ENCODE measurements around the gene ZNF837. TPM values are rescaled to one million over a fixed set of nuclear protein-coding genes. Genes with fewer than 3 reads are reported as not detected.
A peak's percentile ranks its signal among the peaks of the same experiment; 100 is the strongest.

The ZNF837 gene
- total and polyA plus RNA-seq, 2 of the 13 experiments (the other 11 are each of a cell fraction or from before 2014, with no cell fraction given) = 0.29 to 1.3 TPM

- TF ChIP-seq ZFP90 (CRISPR knock-in tag; IDR thresholded peaks at IDR 0.05; ENCODE audit: borderline replicate concordance) = no peak; the same call in 1 of the 2 replicates
- TF ChIP-seq ATM (IDR thresholded peaks at IDR 0.05; ENCODE audit: borderline replicate concordance) = no peak
- peak; percentile 53; the same call in 1 of the 2 replicates for TF ChIP-seq ZNF749 (CRISPR knock-in tag; IDR thresholded peaks at IDR 0.05; ENCODE audit: borderline replicate concordance)
- TF ChIP-seq SSRP1 (CRISPR knock-in tag; IDR thresholded peaks at IDR 0.05) = no peak
- no peak; the same call in 1 of the 2 replicates for TF ChIP-seq ZNF362 (CRISPR knock-in tag; IDR thresholded peaks at IDR 0.05; ENCODE audit: borderline replicate concordance)
- no peak for TF ChIP-seq ZKSCAN5 (CRISPR knock-in tag; IDR thresholded peaks at IDR 0.05)
- TF ChIP-seq ZNF704 (CRISPR knock-in tag; IDR thresholded peaks at IDR 0.05; ENCODE audit: borderline replicate concordance) = no peak; the same call in none of the 2 replicates
- peak; percentile 31; the same call in 1 of the 2 replicates for TF ChIP-seq ERF (CRISPR knock-in tag; IDR thresholded peaks at IDR 0.05)
- peak; percentile 14; the same call in 1 of the 2 replicates for TF ChIP-seq THRA (CRISPR knock-in tag; IDR thresholded peaks at IDR 0.05; ENCODE audit: borderline replicate concordance)
- peak; percentile 88 for TF ChIP-seq CREB1 (IDR thresholded peaks at IDR 0.05)
- peak; percentile 95 for TF ChIP-seq CREB1 (CRISPR knock-in tag; IDR thresholded peaks at IDR 0.05)
- TF ChIP-seq TARDBP (CRISPR knock-in tag; IDR thresholded peaks at IDR 0.05) = peak; percentile 84
- TF ChIP-seq GLI4 (CRISPR knock-in tag; IDR thresholded peaks at IDR 0.05; ENCODE audit: borderline replicate concordance) = peak; percentile 93; the same call in 1 of the 2 replicates
- no peak; the same call in 1 of the 2 replicates for TF ChIP-seq ZNF775 (CRISPR knock-in tag; IDR thresholded peaks at IDR 0.05; ENCODE audit: borderline replicate concordance)
- peak; percentile 95 for TF ChIP-seq ZFX (CRISPR knock-in tag; IDR thresholded peaks at IDR 0.05; ENCODE audit: low read depth)
- TF ChIP-seq JARID2 (CRISPR knock-in tag; IDR thresholded peaks at IDR 0.05; ENCODE audit: insufficient replicate concordance) = no peak
- TF ChIP-seq MIXL1 (CRISPR knock-in tag; IDR thresholded peaks at IDR 0.05) = no peak
- peak; percentile 65 for TF ChIP-seq ATF7-NPFF (CRISPR knock-in tag; IDR thresholded peaks at IDR 0.05; ENCODE audit: low read depth)
- TF ChIP-seq RELA (CRISPR knock-in tag; IDR thresholded peaks at IDR 0.05) = no peak
- peak; percentile 67; the same call in 1 of the 2 replicates for TF ChIP-seq ZNF468 (CRISPR knock-in tag; IDR thresholded peaks at IDR 0.05)
- 0 out of 2 replicates have a peak, but pooled peaks have one; percentile 26 for TF ChIP-seq ATF2 (CRISPR knock-in tag; IDR thresholded peaks at IDR 0.05)
- TF ChIP-seq TP53 (CRISPR knock-in tag; conservative IDR thresholded peaks at IDR 0.05) = no peak
- TF ChIP-seq ZNF292 (CRISPR knock-in tag; IDR thresholded peaks at IDR 0.05; ENCODE audit: borderline replicate concordance, low read depth) = no peak; the same call in 1 of the 2 replicates
- TF ChIP-seq U2AF2 (IDR thresholded peaks at IDR 0.05; ENCODE audit: low read depth, low read length) = peak; percentile 10; the same call in 1 of the 2 replicates
- no peak for TF ChIP-seq ZSCAN22 (CRISPR knock-in tag; IDR thresholded peaks at IDR 0.05)
- peak; percentile 69 for TF ChIP-seq RBM22 (optimal IDR thresholded peaks at IDR 0.05; ENCODE audit: low read length)
Observed at GRCh38 chr19:58386576-58387337, 5.9 kb upstream of the ZNF837 start, which contains the start of gene RPS5 (continued).
